Measurements from ENCODE around the gene MYG1.

Gene MYG1
- total RNA-seq = 0 to 0.15 (median 0) reads per million in 4 donors

- peak; percentile 69 to 91 (median 81) for DNase-seq
These were observed at the start of gene MYG1 for GRCh38 chr12:53299454-53300180. TSS of gene MYG1 (plus strand) at chr12:53299695. CDS start at chr12:53299738, 43 bp downstream.

GRCh38 chr12:53251477-53252348 is 47.8 kb upstream of the MYG1 start:
- peak; percentile 53 to 76 (median 59) for DNase-seq

- DNase-seq = peak in 1 of 5 donors; percentile 24
These were observed 47.1 kb upstream of the MYG1 start for GRCh38 chr12:53252349-53252916.

- no peak for DNase-seq
These were observed 46.2 kb upstream of the MYG1 start for GRCh38 chr12:53253298-53253697.

GRCh38 chr12:53254816-53255545 is 44.5 kb upstream of the MYG1 start:
- no peak for DNase-seq

DNA sequence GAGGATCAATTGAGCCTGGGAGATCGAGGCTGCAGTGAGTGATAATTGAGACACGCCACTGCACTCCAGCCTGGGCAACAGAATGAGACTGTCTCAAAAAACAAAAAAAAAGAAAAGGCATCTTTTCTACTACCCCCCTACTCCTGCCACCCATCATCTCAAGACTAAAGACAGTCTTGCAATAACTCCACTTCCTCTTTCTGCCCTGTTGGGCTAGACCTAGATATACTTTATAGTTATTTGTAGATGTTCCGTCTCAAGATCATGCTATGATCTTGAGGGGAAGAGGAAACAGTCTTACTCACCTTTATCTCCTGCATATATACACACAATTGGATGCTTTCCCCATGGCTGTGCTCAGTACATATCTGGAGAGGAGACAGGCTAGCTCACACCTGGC is 43.5 kb upstream of the MYG1 start:
- no peak for DNase-seq

DNA sequence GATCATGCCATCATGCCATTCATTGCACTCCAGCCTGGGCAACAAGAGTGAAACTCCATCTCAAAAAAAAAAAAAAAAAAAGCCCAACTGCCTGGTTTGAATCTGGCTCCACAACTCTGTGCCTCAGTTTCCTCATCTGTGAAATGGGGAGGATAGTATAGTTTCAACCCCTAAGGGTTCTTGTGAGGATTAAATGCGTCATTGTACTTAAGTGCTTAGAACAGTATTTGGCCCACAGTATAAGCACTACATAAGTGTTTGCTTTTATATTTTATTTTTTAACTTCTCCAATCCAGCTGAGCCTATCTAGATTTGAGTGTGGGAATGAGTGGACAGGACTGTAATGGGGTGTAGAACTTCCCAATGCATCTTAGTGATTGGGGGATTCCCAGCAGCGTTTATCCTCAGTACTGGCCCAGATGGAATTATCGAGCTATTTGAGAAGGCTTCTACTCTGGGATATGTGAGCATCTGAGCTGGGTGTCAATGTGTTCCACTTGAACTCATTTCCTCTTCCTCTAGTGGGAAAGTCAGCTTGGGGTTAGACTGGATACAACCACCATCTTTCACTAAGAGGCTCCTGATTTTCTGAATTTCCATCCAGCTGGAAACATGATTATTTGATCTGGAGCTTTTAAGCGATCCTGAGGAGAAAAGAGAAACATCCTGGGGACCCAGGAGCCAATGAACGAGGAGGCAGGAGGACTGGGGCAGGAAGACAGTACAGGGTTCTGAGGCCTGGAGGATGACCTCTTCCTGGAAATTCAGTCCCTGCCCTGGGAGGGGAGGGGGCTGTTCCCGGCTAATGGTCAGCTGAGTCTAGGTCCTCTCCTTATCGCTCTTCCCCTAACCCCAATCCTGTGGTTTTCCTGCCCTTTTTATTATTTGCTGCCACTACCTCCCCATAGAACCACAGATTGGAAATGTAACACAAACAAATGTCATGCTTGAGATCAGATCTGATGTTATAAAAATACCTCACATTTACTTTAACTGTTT is 40.7 kb upstream of the MYG1 start:
- no peak for DNase-seq

DNA sequence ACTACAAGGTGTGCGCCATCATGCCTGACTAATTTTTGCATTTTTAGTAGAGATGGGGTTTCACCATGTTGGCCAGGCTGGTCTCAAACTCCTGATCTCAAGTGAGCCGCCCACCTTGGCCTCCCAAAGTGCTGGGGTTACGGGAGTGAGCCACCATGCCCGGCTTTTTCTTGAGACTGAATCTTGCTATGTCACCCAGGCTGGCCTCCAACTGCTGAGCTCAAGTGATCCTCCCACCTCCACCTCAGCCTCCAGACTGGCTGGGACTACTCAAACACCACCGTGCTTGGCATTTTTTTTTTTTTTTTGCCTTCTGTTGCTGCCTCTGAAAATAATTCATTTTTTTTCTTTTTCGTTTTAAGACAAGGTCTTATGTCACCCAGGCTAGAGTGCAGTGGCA is 39.6 kb upstream of the MYG1 start:
- DNase-seq = no peak

DNA sequence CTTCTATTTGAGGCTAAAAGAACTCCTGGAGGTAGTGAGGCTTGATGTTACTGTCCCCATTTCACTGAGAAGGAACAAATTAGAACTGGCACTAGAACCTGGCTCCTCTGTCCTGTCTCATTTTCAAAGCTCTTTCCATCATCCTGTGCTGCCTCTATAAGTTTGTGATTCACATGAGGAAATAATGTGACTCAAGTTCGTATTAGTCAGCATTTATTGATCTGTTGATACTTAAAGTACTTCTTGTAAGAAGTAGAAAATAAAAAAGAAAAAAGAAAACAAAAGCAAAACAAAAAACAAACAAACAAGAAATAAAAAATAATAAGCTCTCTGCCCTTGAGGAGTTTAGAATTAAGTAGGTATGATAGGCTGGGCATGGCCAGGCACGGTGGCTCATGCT is 33.7 kb upstream of the MYG1 start:
- DNase-seq = no peak

DNA sequence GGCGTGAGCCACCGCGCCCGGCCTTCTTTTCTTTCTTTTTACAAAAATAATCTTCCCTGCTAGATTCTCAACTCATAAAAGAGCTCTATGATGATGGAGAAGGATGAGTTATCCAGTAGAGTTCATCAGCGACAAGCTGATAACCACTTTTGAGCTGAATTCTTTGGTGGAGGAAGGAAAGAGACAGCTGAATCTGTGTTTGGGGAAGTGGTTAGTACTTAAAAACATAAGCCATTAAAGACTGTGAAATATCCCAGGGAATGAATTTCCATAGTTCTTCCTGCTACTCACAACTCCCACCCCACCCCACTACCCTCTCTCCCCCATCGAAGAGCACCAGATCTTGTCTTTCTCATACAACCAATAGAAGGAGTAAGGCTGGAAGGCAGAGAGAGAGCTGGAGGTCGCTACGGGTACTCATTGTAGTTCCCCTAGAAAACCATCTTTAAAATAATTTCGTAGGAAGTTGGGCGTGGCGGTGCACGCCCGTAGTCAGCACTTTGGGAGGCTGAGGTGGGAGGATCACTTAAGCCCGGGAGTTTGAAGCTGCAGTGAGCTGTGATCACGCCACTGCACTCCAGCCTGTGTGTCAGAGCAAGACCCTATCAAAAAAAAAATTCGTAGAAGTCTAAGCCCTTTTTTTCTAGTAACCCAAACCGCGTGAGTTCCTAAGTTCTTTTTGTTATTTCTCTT is 32.0 kb upstream of the MYG1 start:
- DNase-seq = no peak

DNA sequence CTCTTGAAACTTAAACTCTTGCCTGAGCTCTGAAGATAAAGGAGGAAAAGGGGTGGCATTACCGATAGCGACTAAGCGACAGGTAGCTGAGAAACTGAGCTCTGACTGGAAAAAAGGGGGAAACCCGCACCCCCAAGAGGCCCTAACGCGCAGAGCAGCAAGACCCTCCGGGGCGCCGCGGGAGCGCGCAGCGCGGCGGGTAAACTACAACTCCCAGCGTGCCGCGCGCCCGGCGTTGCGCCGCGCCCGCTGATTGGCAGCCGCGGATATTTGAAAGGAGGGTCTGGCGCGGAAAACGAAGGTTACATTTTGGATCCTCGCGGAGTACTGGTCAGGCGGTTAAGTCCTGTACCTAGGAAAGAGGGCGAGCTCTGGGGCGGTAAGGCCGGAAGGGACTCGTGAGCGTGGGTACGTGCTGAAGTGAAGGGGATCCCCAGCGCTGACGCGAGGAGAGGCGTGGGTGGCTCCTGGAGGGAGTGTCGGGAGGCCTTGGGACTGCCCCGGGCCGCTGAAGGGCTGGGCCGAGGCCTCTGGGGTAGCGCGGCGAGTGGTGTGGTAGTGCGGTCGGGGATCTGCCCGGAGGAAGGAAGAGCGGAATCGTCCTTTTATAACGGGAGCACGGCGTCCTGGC is 31.4 kb upstream of the MYG1 start, which contains the start of gene ESPL1:
ESPL1 (plus strand) TSS at position 301 of the 631 bp plus-strand sequence. CDS start 468 bp downstream, outside the sequence.
- DNase-seq = peak; percentile 61 to 88 (median 73)

- DNase-seq = no peak
These were observed 30.6 kb upstream of the MYG1 start for GRCh38 chr12:53268630-53269562.

GRCh38 chr12:53274445-53274844 is 25.1 kb upstream of the MYG1 start:
- DNase-seq = no peak

GRCh38 chr12:53276511-53276910 is 23.0 kb upstream of the MYG1 start:
- DNase-seq = no peak

DNA sequence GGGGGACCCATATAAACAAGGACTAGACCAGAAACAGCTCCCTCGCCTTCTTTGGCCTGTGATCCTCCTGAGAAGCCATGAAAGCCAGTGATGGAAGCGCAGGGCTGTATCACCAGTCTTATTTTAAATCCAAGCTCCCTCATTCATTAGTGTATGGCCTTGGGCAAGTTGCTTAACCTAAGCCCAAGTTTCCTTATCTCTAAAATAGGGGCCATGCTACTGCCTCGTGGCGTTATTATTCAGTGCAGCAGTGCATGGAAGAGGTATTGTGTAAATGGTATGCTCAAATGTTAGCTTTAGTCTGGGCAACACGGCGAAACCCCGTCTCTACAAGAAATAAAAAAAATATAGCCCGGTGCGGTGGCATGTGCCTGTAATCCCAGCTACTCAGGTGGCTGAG is 21.5 kb upstream of the MYG1 start:
- DNase-seq = no peak

DNA sequence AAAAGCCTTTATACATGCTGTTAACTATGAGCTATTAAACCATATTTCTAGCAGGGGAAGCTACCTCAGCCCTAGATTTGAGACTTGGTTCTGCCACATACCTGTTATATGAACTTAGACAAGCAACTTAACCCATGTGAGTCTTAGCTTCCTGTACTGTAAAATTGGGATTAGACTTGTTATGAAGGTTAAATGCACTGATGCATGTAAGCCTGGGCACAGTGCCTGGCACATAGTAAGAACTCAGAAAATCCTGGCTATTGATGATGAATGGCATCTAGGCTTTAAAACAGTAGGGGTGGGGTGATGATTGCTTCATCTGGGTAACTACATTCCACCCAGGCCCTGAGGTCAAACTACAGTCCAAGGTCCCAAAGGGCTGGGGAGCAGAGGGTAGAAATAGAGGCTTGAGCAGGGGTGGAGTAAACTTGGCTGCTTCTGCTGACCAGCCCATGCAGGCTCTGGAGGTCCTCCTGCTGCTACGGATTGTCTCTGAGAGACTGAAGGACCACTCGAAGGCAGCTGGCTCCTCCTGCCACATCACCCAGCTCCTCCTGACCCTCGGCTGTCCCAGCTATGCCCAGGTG is 20.1 kb upstream of the MYG1 start:
- DNase-seq = no peak

DNA sequence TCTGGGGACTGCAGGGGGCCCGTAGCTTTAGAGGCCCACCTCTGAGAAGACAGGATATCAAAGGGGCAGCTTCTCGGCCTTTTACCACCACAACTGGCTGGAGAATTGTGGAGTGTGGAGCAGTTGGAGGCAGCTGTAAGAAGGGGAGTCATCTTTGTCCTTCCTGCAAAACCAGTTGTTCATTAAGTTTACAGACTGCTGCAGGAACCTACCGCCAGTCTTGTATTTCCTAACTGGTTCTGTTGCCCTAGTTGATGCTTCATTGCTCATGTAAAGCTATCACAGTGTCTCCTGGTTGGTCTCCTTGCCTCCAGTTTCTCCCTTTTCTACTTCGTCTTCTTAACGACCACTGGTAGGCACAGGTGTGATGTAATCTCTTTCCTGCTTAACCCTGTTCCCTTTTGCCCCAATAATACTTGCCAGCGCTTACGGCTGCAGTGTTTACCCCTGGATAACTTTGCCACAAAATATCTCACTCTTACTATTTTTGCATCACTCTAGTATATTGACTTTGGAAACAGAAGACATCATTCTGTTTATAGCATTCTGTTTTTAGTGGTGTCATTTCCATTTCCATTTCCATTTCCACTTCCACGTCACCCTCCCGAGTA is 19.5 kb upstream of the MYG1 start:
- no peak for DNase-seq

DNA sequence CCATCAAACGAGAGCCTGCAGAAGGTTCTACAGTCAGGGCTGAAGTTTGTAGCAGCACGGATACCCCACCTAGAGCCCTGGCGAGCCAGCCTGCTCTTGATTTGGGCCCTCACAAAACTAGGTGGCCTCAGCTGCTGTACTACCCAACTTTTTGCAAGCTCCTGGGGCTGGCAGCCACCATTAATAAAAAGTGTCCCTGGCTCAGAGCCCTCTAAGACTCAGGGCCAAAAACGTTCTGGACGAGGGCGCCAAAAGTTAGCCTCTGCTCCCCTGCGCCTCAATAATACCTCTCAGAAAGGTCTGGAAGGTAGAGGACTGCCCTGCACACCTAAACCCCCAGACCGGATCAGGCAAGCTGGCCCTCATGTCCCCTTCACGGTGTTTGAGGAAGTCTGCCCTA is 13.0 kb upstream of the MYG1 start:
- no peak for DNase-seq
